AG09309 (cell line): Measurements from ENCODE around the gene CCAR1.
"Not testable (repeated sequence)": the region's sequence is repeated elsewhere in the genome, so short reads cannot be mapped to it uniquely, and the experiment has no call there.

Experiments
- DNase-seq: peaks from one replicate; pipeline ENCODE4 v3.0.0-alpha.2; 2010; ENCODE audit warnings: low read depth
- H3K4me3 ChIP-seq: 2 replicates; pipeline ENCODE4 v1.5.1; 2011; ENCODE audit warnings: mild to moderate bottlenecking, low read depth, low read length, moderate library complexity; ENCODE audit not compliant: control insufficient read depth
- CTCF ChIP-seq: IDR thresholded peaks from 2 replicates; pipeline ENCODE4 v1.5.1; 2011; ENCODE audit warnings: mild to moderate bottlenecking, low read depth, low read length, inconsistent platforms; ENCODE audit not compliant: insufficient read depth, control insufficient read depth; ENCODE audit errors: missing control alignments

CCAR1 gene

DNA sequence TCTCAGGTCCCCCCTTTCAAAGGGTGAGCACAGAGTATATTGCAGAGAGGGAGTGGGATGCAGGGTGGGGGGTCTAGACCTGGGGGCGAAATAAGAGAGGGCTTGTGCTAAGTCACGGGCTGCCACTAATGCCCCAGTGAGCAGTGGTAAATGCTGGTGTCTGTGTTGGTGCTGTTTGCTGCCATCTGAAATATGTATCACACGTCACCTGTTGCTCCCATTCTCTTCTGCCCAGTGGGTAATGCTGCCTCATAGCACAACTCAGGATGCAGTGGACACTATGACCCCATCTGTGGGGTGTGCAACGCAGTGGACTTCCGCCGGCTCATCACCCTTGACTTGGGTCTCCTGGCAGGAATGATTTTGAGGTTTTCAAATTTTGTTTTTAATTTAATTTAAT is 108.9 kb downstream of the CCAR1 start:
- DNase-seq: no peak
- no peak for TF ChIP-seq CTCF

DNA sequence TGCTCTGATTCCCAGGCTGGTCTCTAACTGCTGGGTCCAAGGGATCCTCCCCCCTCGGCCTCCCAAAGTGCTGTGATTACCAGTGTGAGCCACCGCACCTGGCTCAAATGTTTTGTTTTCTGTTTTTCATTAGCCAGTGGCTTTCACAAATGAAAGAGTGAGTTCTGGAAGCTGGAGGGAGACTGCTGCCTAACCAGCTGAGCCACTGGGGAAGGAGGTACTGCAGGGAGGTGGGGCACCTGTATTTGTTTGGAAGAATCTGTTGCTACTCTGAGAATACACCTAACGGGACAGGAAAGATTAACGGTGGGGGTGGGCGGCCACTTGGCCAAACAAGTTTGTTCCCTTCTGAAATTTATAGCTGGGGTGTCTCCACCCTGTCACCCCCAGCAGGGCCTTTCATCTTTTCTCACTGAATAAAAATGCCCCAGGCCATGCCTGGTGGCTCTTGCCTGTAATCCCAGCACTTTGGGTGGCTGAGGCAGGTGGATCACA is 111.0 kb downstream of the CCAR1 start:
- TF ChIP-seq CTCF: no peak
- H3K4me3 ChIP-seq: no peak overlapping the region
- no peak for DNase-seq

More for the DNA sequence above, 108.9 kb downstream of the CCAR1 start:
- no peak overlapping the region for H3K4me3 ChIP-seq

DNA sequence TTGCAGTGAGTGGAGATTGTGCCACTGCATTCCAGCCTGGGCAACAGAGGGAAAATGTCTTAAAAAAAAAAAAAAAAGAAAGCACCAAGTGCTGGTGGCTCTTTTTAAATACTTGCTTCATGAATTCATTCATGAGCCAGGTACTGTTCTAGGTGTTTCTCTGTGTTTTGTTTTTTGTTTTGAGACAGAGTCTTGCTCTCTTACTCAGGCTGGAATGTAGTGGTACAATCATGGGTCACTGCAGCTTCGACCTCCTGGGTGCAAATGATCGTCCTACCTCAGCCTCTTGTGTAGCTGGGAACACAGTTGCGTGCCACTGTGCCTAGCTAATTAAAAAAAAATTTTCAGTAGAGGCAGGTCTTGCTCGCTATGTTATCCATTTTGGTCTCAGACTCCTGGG is 111.6 kb downstream of the CCAR1 start:
- no peak for TF ChIP-seq CTCF
- no peak overlapping the region for H3K4me3 ChIP-seq
- no peak for DNase-seq

- no peak for TF ChIP-seq CTCF
- DNase-seq: no peak
- no peak overlapping the region for H3K4me3 ChIP-seq
Observed at GRCh38 chr10:68837626-68838322, 116.7 kb downstream of the CCAR1 start.

- not testable (repeated sequence) for DNase-seq, H3K4me3 ChIP-seq
Observed at GRCh38 chr10:68840650-68841049, 119.6 kb downstream of the CCAR1 start.
